Astrocyte (in vitro differentiated cells and primary cell): Measurements from ENCODE around the gene VKORC1L1.
"Not testable (repeated sequence)": the region's sequence is repeated elsewhere in the genome, so short reads cannot be mapped to it uniquely, and the experiment has no call there.

ENCODE experiments used
- EZH2 ChIP-seq: IDR thresholded peaks from 2 replicates; pipeline ENCODE4 v1.6.1; 2012; ENCODE audit warnings: mild to moderate bottlenecking, low read length, inconsistent platforms; ENCODE audit not compliant: insufficient read depth
- TF ChIP-seq, protein P1 (sequence below): IDR thresholded peaks from 2 replicates; pipeline ENCODE4 v1.5.1; 2011; ENCODE audit warnings: low read depth, mild to moderate bottlenecking, inconsistent platforms, low read length, moderate library complexity; ENCODE audit not compliant: insufficient read depth

DNA sequence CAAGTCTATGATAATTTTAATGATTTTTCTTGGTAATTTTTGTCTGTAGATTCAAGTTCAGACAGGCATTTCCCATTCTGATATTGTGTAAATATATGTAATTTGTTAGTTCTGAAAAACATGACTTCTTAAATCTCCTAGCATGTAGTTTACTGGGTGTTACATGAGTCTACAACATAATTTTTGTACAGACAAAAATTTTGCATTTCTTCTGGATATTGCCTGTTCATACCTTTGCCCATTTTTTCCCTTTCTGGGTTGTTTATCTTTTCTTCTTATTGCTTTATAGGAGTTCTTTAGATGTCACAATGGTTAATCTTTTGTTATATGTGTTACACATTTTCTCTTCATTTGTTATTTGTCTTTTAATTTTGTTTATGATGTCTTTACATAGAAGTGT, 12.1 kb downstream of the VKORC1L1 start:
- TF ChIP-seq, protein P1, sequence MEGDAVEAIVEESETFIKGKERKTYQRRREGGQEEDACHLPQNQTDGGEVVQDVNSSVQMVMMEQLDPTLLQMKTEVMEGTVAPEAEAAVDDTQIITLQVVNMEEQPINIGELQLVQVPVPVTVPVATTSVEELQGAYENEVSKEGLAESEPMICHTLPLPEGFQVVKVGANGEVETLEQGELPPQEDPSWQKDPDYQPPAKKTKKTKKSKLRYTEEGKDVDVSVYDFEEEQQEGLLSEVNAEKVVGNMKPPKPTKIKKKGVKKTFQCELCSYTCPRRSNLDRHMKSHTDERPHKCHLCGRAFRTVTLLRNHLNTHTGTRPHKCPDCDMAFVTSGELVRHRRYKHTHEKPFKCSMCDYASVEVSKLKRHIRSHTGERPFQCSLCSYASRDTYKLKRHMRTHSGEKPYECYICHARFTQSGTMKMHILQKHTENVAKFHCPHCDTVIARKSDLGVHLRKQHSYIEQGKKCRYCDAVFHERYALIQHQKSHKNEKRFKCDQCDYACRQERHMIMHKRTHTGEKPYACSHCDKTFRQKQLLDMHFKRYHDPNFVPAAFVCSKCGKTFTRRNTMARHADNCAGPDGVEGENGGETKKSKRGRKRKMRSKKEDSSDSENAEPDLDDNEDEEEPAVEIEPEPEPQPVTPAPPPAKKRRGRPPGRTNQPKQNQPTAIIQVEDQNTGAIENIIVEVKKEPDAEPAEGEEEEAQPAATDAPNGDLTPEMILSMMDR = not testable (repeated sequence)
- not testable (repeated sequence) for TF ChIP-seq EZH2
